ENCODE results near the gene SPPL2B.

DNA sequence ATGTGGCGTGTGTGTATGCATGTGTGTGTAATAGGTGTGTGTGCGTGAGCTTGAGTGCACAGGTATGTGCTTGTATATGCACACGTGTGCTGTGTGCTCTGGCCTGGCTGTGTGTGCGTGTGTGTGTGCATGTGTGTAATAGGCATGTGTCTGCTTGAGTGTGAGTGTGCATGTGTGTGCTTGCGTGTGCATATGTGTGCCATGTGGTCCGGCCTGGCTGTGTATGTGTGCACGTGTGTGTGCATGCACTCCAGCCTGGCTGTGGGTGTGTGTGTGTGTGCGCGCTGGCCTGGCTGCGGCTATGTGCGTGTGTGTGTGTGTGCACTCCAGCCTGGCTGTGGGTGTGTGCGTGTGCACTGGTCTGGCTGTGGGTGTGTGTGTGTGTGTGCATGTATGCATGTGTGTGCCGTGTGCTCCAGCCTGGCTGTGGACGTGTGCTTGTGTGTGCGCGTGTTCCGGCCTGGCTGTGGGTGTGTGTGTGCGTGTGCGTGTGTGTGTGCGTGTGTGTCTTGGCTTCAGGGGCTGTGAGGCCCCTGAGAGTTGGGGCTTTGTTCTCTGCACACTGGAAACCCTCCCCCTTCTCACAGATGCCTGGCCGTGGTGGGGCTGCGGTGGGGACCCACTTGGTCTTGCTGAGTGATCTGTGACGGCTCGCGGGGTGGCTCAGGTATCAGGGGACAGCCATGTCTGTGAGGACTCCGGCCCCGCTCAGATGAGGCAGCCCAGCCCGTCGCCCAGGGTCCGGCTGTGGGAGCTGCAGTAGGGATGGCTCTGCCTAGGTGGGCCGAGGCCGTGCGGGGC lies 8.2 kb downstream of the SPPL2B start:
- TF ChIP-seq POLR2AphosphoS5 (IDR thresholded peaks at IDR 0.05; ENCODE audit: low read depth, low read length) (no peak), TAF1 (IDR thresholded peaks at IDR 0.05; ENCODE audit: low read depth, low read length) (no peak), POLR2A (IDR thresholded peaks at IDR 0.05; ENCODE audit: low read depth, low read length) (no peak), SPI1 (IDR thresholded peaks at IDR 0.05; ENCODE audit: low read depth, low read length) (no peak), PAX5 (IDR thresholded peaks at IDR 0.05; ENCODE audit: insufficient read depth, low read length, severe bottlenecking) (no peak), POU2F2 (IDR thresholded peaks at IDR 0.05; ENCODE audit: low read depth, low read length) (no peak)

All from GM12891 (cell line).